Measurements from ENCODE around the gene CACNA2D2. TPM values are rescaled to one million over a fixed set of nuclear protein-coding genes. Genes with fewer than 3 reads are reported as not detected.

The CACNA2D2 gene
- total and polyA plus RNA-seq, 2 of the 4 experiments (the other 2 are of a cell fraction), result 0.15 TPM; not detected in 1

- no peaks in the 10 kb centered on the region for H3K9me3 ChIP-seq (ENCODE audit: control insufficient read depth, insufficient read depth, low read length)
- WGBS, 2 experiments (ENCODE audit: extremely low coverage in 2 of 2, insufficient read length in 1 of 2), result 48% methylated on average over 5 of the region's 11 CpGs; no CpG with 5 or more reads in 1 of the 2 experiments
- H3K14ac ChIP-seq (replicated peaks; ENCODE audit: low read depth, low read length), result no peak overlapping the region
- no peak overlapping the region for H2AFZ ChIP-seq (replicated peaks; ENCODE audit: low read length, poor library complexity)
- no peak overlapping the region for H3K4me3 ChIP-seq (ENCODE audit: insufficient read depth, low read depth, low read length)
- no peak overlapping the region for H3K18ac ChIP-seq (ENCODE audit: low read depth, low read length)
- no peak overlapping the region for H3K4ac ChIP-seq (ENCODE audit: low read depth, low read length)
- no peak for TF ChIP-seq NFE2L2 (IDR thresholded peaks at IDR 0.05; ENCODE audit: low read depth, low read length)
- no peak for TF ChIP-seq CEBPB (IDR thresholded peaks at IDR 0.05; ENCODE audit: low read depth, low read length)
- TF ChIP-seq ELK1 (IDR thresholded peaks at IDR 0.05; ENCODE audit: borderline replicate concordance, low read depth, low read length), result no peak
- no peak for TF ChIP-seq MAFK (IDR thresholded peaks at IDR 0.05; ENCODE audit: low read depth, low read length)
- TF ChIP-seq CTCF (conservative IDR thresholded peaks at IDR 0.05; ENCODE audit: low read depth, low read length), result no peak
- TF ChIP-seq FOS (IDR thresholded peaks at IDR 0.05; ENCODE audit: low read depth, low read length), result no peak
- TF ChIP-seq MXI1 (IDR thresholded peaks at IDR 0.05; ENCODE audit: borderline replicate concordance, low read depth, low read length), result no peak
- TF ChIP-seq POLR2A (IDR thresholded peaks at IDR 0.05; ENCODE audit: low read depth, low read length), result no peak
- no peak for TF ChIP-seq SMC3 (IDR thresholded peaks at IDR 0.05; ENCODE audit: low read depth, low read length)
- TF ChIP-seq CHD1 (IDR thresholded peaks at IDR 0.05; ENCODE audit: low read depth, low read length), result no peak
- TF ChIP-seq USF2 (IDR thresholded peaks at IDR 0.05; ENCODE audit: low read depth, low read length), result no peak
- no peak for TF ChIP-seq RFX5 (IDR thresholded peaks at IDR 0.05; ENCODE audit: low read depth, low read length)
- no peak for TF ChIP-seq MAZ (IDR thresholded peaks at IDR 0.05; ENCODE audit: borderline replicate concordance, low read depth, low read length)
- TF ChIP-seq RAD21 (IDR thresholded peaks at IDR 0.05; ENCODE audit: low read length), result no peak
- TF ChIP-seq RCOR1 (IDR thresholded peaks at IDR 0.05; ENCODE audit: insufficient replicate concordance, low read length), result no peak
- no peak for TF ChIP-seq BHLHE40 (IDR thresholded peaks at IDR 0.05; ENCODE audit: low read depth, low read length)
- H2BK15ac ChIP-seq (ENCODE audit: low read depth, low read length), result no peak overlapping the region
- no peaks in the 10 kb centered on the region for H4K20me1 ChIP-seq (ENCODE audit: insufficient read depth, low read length)
- no peaks in the 10 kb centered on the region for H3K79me1 ChIP-seq (ENCODE audit: low read depth in 1 of 2, low read length in 2 of 2)
- no peak overlapping the region for H3K9ac ChIP-seq (ENCODE audit: low read depth, low read length)
- no peak overlapping the region for H2AK5ac ChIP-seq (ENCODE audit: low read depth, low read length)
- no peak overlapping the region for H4K5ac ChIP-seq (ENCODE audit: low read depth, low read length)
- POLR2A ChIA-PET (ENCODE audit: unreplicated experiment), result no interaction called here
- ATAC-seq (ENCODE audit: low read depth) (no peak), DNase-seq (no peak)
- H3K4me1 ChIP-seq (ENCODE audit: control insufficient read depth, insufficient read depth, low read length), result no peaks in the 10 kb centered on the region
- BruUV-seq (replicated peaks), result no TSS peak
- dilution Hi-C loops (cut with HindIII; ENCODE audit: low sequenced_read_pairs, unreplicated experiment), result no loop called here
- no peak overlapping the region for H2BK20ac ChIP-seq (ENCODE audit: low read depth, low read length)
- no peak overlapping the region for H2BK120ac ChIP-seq (ENCODE audit: low read depth, low read length)
- H3K9me1 ChIP-seq (ENCODE audit: insufficient read depth, low read length), result no peaks in the 10 kb centered on the region; the same call in 1 of the 2 replicates
- no peak overlapping the region for H4K91ac ChIP-seq (ENCODE audit: insufficient read depth, low read depth, low read length)
- H3K27me3 ChIP-seq (ENCODE audit: control insufficient read depth, insufficient read depth, low read length), result peaks cover 40% of the 10 kb centered on the region
- no peak overlapping the region for H4K8ac ChIP-seq (ENCODE audit: low read depth in 2 of 2, low read length in 2 of 2)
- CTCF ChIA-PET, result no interaction called here
- intact Hi-C loops (cut with micrococcal nuclease), result no loop called here
- in situ Hi-C loops (cut with MboI; ENCODE audit: low sequenced_read_pairs), result no loop called here
- no peak overlapping the region for H3K27ac ChIP-seq (ENCODE audit: insufficient read depth, low read length)
- H3K23ac ChIP-seq (ENCODE audit: low read depth, low read length), result no peak overlapping the region
- no peak overlapping the region for H3K56ac ChIP-seq (ENCODE audit: extremely low read depth, insufficient read depth, low read length)
- no peak overlapping the region for H2AK9ac ChIP-seq (replicated peaks; ENCODE audit: low read depth, low read length, poor library complexity)
- H3K4me2 ChIP-seq (ENCODE audit: low read depth, low read length), result no peak overlapping the region
- H2BK5ac ChIP-seq (ENCODE audit: low read depth, low read length, poor library complexity, severe bottlenecking), result no peak overlapping the region
- no peaks in the 10 kb centered on the region for H3K36me3 ChIP-seq (ENCODE audit: control insufficient read depth, insufficient read depth, low read length)
Measured at GRCh38 chr3:50412231-50412754, 91.1 kb downstream of the CACNA2D2 start.
